HEK293T (cell line): ENCODE results near the gene ZDHHC14.
"Not testable (repeated sequence)": the region's sequence is repeated elsewhere in the genome, so short reads cannot be mapped to it uniquely, and the experiment has no call there.

Source experiments
- FOXM1 ChIP-seq: fragments of 450-650 bp; IDR thresholded peaks from 2 replicates; pipeline ENCODE4 v1.6.1; 2017; ENCODE audit warnings: mild to moderate bottlenecking, borderline replicate concordance
- PKNOX1 ChIP-seq: fragments of 450-650 bp; IDR thresholded peaks from 2 replicates; pipeline ENCODE4 v1.6.1; 2016
- SP1 ChIP-seq: fragments of 450-650 bp; IDR thresholded peaks from 2 replicates; pipeline ENCODE4 v1.6.1; 2017

DNA sequence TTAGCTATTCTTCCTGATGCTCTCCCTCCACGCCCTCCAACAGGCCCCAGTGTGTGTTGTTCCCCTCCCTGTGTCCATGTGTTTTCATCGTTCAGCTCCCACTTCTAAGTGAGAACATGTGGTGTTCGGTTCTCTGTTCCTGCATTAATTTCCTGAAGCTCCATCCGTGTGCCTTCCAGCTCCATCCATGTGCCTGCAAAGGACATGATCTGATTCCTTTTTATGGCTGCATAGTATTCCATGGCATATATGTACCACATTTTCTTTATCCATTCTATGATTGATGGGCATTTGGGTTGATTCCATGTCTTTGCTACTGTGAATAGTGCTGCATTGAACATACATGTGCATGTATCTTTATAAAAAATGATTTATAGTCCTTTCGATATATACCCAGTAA, 27.4 kb downstream of the ZDHHC14 start:
- TF ChIP-seq SP1, PKNOX1, FOXM1: not testable (repeated sequence)
